CD4-positive, alpha-beta T cell treated with Interleukin-17A for 4 hours (primary cell): ENCODE results near the gene PPP2R5B.

Experiments used
- DNase-seq: peaks from one replicate; pipeline ENCODE4 v3.0.0-alpha.2; 2020; ENCODE audit warnings: mixed read lengths

The PPP2R5B gene

GRCh38 chr11:64888729-64889511, 35.6 kb upstream of the PPP2R5B start:
- no peak for DNase-seq

- no peak for DNase-seq
These were observed 34.0 kb upstream of the PPP2R5B start for GRCh38 chr11:64890522-64890939.

DNA sequence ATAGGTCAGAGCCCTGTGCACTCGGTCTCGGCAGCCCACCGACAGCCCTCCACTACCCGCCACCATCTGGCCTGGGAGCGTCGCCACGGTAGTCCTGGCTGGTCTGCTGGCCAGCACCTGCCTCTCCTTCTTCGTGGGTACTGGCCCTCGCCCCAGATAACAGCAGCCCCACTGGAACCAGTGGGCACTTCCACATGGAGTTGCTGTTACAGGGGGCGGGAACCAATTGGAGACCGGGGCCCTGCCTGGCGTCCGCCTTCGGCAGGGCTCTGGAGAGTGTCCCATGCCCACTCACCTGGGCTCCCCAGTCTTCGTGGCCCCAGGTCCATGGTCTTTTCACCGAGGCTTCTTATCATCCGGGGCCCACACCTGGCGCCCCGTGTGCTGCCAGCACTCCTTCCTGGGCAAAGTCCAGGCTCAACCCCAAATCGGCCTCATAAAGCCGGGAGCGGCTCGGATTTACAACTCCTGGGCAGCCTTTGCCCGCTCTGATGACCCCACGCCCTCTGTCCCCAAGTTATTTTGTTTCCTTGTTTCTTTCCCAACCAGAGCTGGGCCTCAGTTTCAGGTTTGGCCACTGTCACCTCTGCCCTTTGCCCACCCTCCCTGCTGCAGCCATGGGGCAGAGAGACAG, 33.2 kb upstream of the PPP2R5B start:
- no peak for DNase-seq

DNA sequence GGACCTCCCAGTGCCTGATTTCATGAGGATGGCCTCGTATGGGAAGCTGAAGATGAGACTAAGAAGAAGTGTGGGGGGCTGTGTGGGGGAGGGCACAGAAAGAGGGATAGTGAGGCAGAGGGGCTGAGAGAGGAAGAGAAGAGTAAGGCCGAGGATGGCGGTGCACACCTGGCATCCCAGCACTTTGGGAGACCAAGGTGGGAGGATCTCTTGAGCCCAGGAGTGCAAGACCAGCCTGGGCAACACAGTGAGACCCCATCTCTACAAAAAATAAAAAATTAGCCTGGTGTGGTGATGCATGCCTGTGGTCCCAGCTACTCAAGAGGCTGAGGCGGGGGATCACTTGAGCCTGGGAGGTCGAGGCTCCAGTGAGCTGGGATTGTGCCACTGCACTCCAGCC, 32.6 kb upstream of the PPP2R5B start:
- DNase-seq, result no peak

DNA sequence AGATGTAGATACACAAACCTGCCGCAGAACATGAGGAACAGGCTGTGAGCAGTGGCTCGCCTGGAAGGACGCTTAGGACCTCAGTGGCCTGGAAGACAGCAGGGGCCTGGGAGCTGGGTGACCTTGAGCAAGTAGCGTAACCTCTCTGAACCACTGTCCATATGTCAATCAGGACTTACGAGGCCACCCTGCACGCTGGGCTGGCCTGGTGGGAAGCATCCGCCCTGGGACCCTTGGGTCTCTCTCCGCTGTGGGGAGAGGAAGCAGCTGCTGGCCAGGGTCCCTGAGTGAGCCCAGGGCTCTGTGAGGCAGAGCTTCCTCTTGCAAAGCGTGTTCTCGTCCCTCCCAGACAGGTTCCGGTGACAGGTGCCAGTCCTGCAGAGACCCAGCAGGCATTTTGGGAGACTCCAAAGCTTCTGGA, 32.1 kb upstream of the PPP2R5B start:
- no peak for DNase-seq

GRCh38 chr11:64892838-64893193, 31.7 kb upstream of the PPP2R5B start:
- no peak for DNase-seq

- no peak for DNase-seq
These were observed 31.1 kb upstream of the PPP2R5B start for GRCh38 chr11:64893194-64894069.

GRCh38 chr11:64894070-64894811, 30.2 kb upstream of the PPP2R5B start:
- peak; percentile 96 for DNase-seq

GRCh38 chr11:64894812-64895452, 29.6 kb upstream of the PPP2R5B start:
- DNase-seq, result no peak

- no peak for DNase-seq
These were observed 28.0 kb upstream of the PPP2R5B start for GRCh38 chr11:64896448-64897022.

- DNase-seq, result no peak
These were observed 27.0 kb upstream of the PPP2R5B start for GRCh38 chr11:64897381-64898075.

GRCh38 chr11:64898076-64898445, 26.4 kb upstream of the PPP2R5B start:
- no peak for DNase-seq

DNA sequence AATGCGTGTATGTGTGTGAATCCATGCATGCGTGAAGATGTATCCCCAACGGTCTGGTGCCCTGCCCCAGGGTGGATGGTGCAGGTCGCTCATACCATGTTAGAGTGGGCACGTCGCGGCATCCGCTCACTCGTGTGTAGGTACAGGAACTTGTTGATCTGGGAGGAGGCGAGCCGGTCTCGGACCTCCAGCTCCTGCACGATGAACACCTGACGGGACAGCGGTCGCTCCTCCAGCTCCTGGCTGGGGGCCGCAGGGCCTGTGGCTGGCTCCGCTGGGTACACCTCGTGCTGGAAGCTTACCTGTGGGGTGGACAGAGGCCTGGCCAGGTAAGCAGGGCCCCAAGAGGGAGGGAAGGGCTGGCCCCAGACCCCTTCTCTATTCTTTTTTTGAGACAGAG, 25.9 kb upstream of the PPP2R5B start:
- no peak for DNase-seq

GRCh38 chr11:64900263-64900678, 24.2 kb upstream of the PPP2R5B start:
- peak; percentile 72 for DNase-seq

- no peak for DNase-seq
These were observed 23.7 kb upstream of the PPP2R5B start for GRCh38 chr11:64900774-64901173.

GRCh38 chr11:64902102-64902900, 22.2 kb upstream of the PPP2R5B start:
- no peak for DNase-seq

GRCh38 chr11:64903291-64903833, 21.1 kb upstream of the PPP2R5B start:
- DNase-seq, result no peak

GRCh38 chr11:64905516-64906313, 18.8 kb upstream of the PPP2R5B start:
- no peak for DNase-seq

- DNase-seq, result no peak
These were observed 18.2 kb upstream of the PPP2R5B start for GRCh38 chr11:64906314-64906635.
